HFFc6 (cell line): ENCODE results near the gene OR14I1. TPM values are rescaled to one million over a fixed set of nuclear protein-coding genes. Genes with fewer than 3 reads are reported as not detected.

ENCODE experiments used
- DNase-seq: peaks from one replicate; pipeline ENCODE4 v3.0.0-alpha.2; 2018
- H3K27ac Mint-ChIP-seq: 2 replicates; pipeline ENCODE4 v1.8.0; 2020; ENCODE audit warnings: mild to moderate bottlenecking, mixed read lengths
- H3K27me3 Mint-ChIP-seq: 2 replicates; pipeline ENCODE4 v1.8.0; 2021; ENCODE audit warnings: mild to moderate bottlenecking, moderate library complexity, mixed read lengths; ENCODE audit not compliant: insufficient read depth
- H3K36me3 Mint-ChIP-seq: 2 replicates; pipeline ENCODE4 v1.8.0; 2021; ENCODE audit warnings: low read depth, mixed read lengths
- H3K4me1 Mint-ChIP-seq: 2 replicates; pipeline ENCODE4 v1.8.0; 2020; ENCODE audit warnings: low read depth, mixed read lengths
- H3K4me3 Mint-ChIP-seq: 2 replicates; pipeline ENCODE4 v1.8.0; 2020; ENCODE audit warnings: mild to moderate bottlenecking, moderate library complexity, mixed read lengths
- H3K9me3 Mint-ChIP-seq: 2 replicates; pipeline ENCODE4 v1.8.0; 2020; ENCODE audit warnings: mild to moderate bottlenecking, mixed read lengths
- CTCF ChIP-seq: fragments of 200-600 bp; sonication (generic); IDR thresholded peaks from 2 replicates; pipeline ENCODE4 v1.5.0; 2021; ENCODE audit warnings: antibody characterized with exemption, mild to moderate bottlenecking
- total RNA-seq, 6 experiments: library from RNA; stranded (reverse); fragmentation: NEBNext Ultra II Directional; extraction: Animal tissue kit (Norgen Biotek cat#: 25700); gene quantifications; 2 replicates in 1 of 6; 3 replicates in 5 of 6; pipeline ENCODE4 v1.2.3, GENCODE V29; 2021

Gene OR14I1
- total RNA-seq, 6 experiments from 2014 or later, result not detected

GRCh38 chr1:248730507-248731335 lies 28.2 kb upstream of the OR14I1 start:
- Mint-ChIP-seq H3K27me3 (no peaks in the 10 kb centered on the region), H3K9me3 (peaks cover 33% of the 10 kb centered on the region), H3K4me1 (no peaks in the 10 kb centered on the region), H3K36me3 (no peaks in the 10 kb centered on the region), H3K27ac (no peak overlapping the region), H3K4me3 (peak overlapping the region; percentile 55)
- peak; percentile 10 for DNase-seq
- TF ChIP-seq CTCF, result no peak

- Mint-ChIP-seq H3K36me3 (peaks cover 12% of the 10 kb centered on the region), H3K9me3 (peaks cover 69% of the 10 kb centered on the region), H3K4me3 (no peak overlapping the region), H3K4me1 (no peaks in the 10 kb centered on the region), H3K27me3 (no peaks in the 10 kb centered on the region; the same call in 1 of the 2 replicates), H3K27ac (no peak overlapping the region)
- no peak for TF ChIP-seq CTCF
- no peak for DNase-seq
These were observed 11.7 kb upstream of the OR14I1 start for GRCh38 chr1:248714248-248714647.

- Mint-ChIP-seq H3K9me3 (peaks cover 57% of the 10 kb centered on the region), H3K36me3 (peaks cover 4% of the 10 kb centered on the region; the same call in 1 of the 2 replicates), H3K27ac (no peak overlapping the region), H3K4me1 (no peaks in the 10 kb centered on the region), H3K27me3 (no peaks in the 10 kb centered on the region; the same call in 1 of the 2 replicates), H3K4me3 (no peak overlapping the region)
- no peak for DNase-seq
- TF ChIP-seq CTCF, result no peak
These were observed 7.8 kb upstream of the OR14I1 start for GRCh38 chr1:248710305-248710900.

GRCh38 chr1:248704606-248705005 lies 2.0 kb upstream of the OR14I1 start:
- Mint-ChIP-seq H3K9me3 (peaks cover 22% of the 10 kb centered on the region), H3K27me3 (no peaks in the 10 kb centered on the region; the same call in 1 of the 2 replicates), H3K4me1 (no peaks in the 10 kb centered on the region), H3K4me3 (no peak overlapping the region), H3K36me3 (no peaks in the 10 kb centered on the region), H3K27ac (no peak overlapping the region)
- no peak for TF ChIP-seq CTCF
- no peak for DNase-seq

GRCh38 chr1:248703674-248704073 lies 1.1 kb upstream of the OR14I1 start:
- peaks cover 22% of the 10 kb centered on the region for H3K9me3 Mint-ChIP-seq
- no peaks in the 10 kb centered on the region for H3K4me1 Mint-ChIP-seq
- peak; percentile 40 for TF ChIP-seq CTCF
- no peak overlapping the region for H3K4me3 Mint-ChIP-seq
- H3K36me3 Mint-ChIP-seq, result no peaks in the 10 kb centered on the region
- H3K27ac Mint-ChIP-seq, result no peak overlapping the region
- no peaks in the 10 kb centered on the region; the same call in 1 of the 2 replicates for H3K27me3 Mint-ChIP-seq
- no peak for DNase-seq
